Uterus (tissue), 2 donors: ENCODE measurements around the gene TBC1D1.

Experiments used
- CTCF ChIP-seq, 4 experiments: fragments of 200-600 bp in 2 of 4; fragments of 450-650 bp in 2 of 4; sonication (generic) in 2 of 4; IDR thresholded peaks; one replicate each; pipeline ENCODE4 v1.5.1; 2016 to 2019; ENCODE audit warnings: antibody characterized with exemption in 4 of 4, mild to moderate bottlenecking in 2 of 4, moderate library complexity in 1 of 4
- POLR2A ChIP-seq, 2 donors: fragments of 450-650 bp; IDR thresholded peaks; one replicate each; pipeline ENCODE4 v1.6.1; 2016; ENCODE audit warnings: antibody characterized with exemption in 2 of 2, mild to moderate bottlenecking in 1 of 2, moderate library complexity in 1 of 2

DNA sequence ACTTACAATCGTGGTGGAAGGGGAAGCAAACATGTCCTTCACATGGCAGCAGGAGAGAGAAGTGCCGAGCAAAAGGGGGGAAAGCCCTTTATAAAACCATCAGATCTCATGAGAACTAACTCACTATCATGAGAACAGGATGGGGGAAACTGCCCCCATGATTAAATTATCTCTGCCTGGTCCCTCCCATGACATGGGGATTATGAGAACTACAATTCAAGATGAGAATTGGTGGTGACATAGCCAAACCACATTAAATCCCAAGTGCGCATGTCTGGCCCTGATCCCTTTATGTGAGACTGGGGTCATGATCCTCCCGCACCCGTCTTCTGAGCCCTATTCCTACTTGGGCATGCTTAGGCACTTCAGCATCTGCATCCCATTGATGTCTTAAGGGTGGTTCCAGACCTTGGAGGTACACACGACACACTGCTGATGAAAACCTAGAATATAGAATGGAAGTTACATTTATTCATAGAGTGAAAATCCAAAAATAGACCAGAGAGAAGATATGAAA, 185.3 kb downstream of the TBC1D1 start:
- TF ChIP-seq POLR2A (IDR thresholded peaks at IDR 0.05) (no peak), CTCF (IDR thresholded peaks at IDR 0.05) (no peak)
